ENCODE measurements around the gene DGKQ.

DNA sequence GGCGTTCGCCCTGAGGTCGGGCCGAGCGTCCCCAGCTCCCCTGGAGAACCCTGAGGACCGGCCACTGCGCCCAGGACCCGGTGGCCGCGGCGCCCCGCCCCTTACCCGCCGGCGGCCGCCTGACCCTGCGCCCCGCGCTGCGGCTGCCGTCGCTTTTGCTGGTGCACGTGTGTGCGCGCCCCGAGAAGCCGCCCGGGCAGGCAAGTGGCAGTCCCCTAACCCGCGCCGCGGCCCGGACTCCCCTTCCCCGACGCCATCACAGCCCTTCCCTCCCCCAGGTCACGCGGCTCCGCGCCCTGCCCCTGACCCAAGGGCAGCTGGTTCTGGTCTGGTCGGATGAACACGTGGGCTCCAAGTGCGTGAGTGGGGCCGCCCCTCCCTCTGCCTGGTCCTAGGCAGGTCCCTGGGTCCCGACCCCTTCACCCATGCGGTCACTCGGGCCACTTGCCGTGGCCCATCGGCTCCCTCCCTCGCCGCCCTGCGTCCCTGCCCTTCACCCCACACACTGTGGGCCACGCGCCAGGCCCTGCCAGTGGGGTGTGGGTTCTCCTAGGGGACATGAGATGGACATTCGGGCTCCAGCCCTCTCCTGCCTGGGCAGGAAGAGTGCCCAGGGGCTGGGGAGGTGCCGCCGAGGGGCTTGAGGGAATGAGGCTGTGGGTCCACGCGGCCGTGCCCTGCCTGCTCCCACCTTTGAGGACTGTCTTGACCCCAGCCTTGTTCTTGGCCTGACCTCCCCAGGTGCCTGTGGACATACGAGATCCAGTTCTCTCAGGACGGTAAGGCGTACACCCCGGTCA lies 30.1 kb upstream of the DGKQ start:
- TF ChIP-seq CTCF (IDR thresholded peaks at IDR 0.05) (no peak), POLR2AphosphoS5 (IDR thresholded peaks at IDR 0.05; ENCODE audit: low read depth, low read length) (no peak), SIN3A (IDR thresholded peaks at IDR 0.05; ENCODE audit: borderline replicate concordance, insufficient read depth, low read depth, low read length) (no peak)
